ENCODE measurements around the gene DISC1. TPM values are rescaled to one million over a fixed set of nuclear protein-coding genes. Genes with fewer than 3 reads are reported as not detected.
"Not testable (repeated sequence)": the region's sequence is repeated elsewhere in the genome, so short reads cannot be mapped to it uniquely, and the experiment has no call there.

DISC1 gene
- total RNA-seq, 1 experiment from 2014 or later, result 2.1 TPM

- intact Hi-C loops (cut with micrococcal nuclease), result no loop called here
- no TSS peak for BruUV-seq (replicated peaks)
- Mint-ChIP-seq H3K4me3 (ENCODE audit: unreplicated experiment) (no peak overlapping the region), H3K27ac (ENCODE audit: low read depth, unreplicated experiment) (no peak overlapping the region), H3K27me3 (ENCODE audit: insufficient read depth, unreplicated experiment) (peaks cover 27% of the 10 kb centered on the region), H3K36me3 (ENCODE audit: insufficient read depth, unreplicated experiment) (no peaks in the 10 kb centered on the region), H3K4me1 (ENCODE audit: insufficient read depth, unreplicated experiment) (peaks cover 3% of the 10 kb centered on the region), H3K9me3 (ENCODE audit: unreplicated experiment) (peaks cover 18% of the 10 kb centered on the region)
- ChIA-PET POLR2A (interaction anchor here (0.7 kb wide), 1 partner anchor 16 kb away, joined by 3 read pairs; no protein-coding TSS in a partner anchor), CTCF (interaction anchor here (0.6 to 1.4 kb wide), 3 partner anchors 10 to 103 kb away, joined by 4 read pairs; no protein-coding TSS in a partner anchor)
- no peak for DNase-seq (ENCODE audit: unreplicated experiment)
- TF ChIP-seq CTCF (IDR thresholded peaks at IDR 0.05; ENCODE audit: unreplicated experiment), result no peak
These were observed 27.0 kb downstream of the DISC1 start for GRCh38 chr1:231653632-231654031.

GRCh38 chr1:231656741-231657140 lies 30.2 kb downstream of the DISC1 start:
- Mint-ChIP-seq H3K27me3 (ENCODE audit: insufficient read depth, unreplicated experiment) (peaks cover 15% of the 10 kb centered on the region), H3K4me1 (ENCODE audit: insufficient read depth, unreplicated experiment) (peaks cover 3% of the 10 kb centered on the region), H3K4me3 (ENCODE audit: unreplicated experiment) (no peak overlapping the region), H3K9me3 (ENCODE audit: unreplicated experiment) (peaks cover 11% of the 10 kb centered on the region), H3K36me3 (ENCODE audit: insufficient read depth, unreplicated experiment) (no peaks in the 10 kb centered on the region), H3K27ac (ENCODE audit: low read depth, unreplicated experiment) (no peak overlapping the region)
- intact Hi-C loops (cut with micrococcal nuclease), result no loop called here
- no peak for DNase-seq (ENCODE audit: unreplicated experiment)
- BruUV-seq (replicated peaks), result no TSS peak
- POLR2A ChIA-PET, result no interaction called here
- no peak for TF ChIP-seq CTCF (IDR thresholded peaks at IDR 0.05; ENCODE audit: unreplicated experiment)
- CTCF ChIA-PET, result interaction anchor here (0.8 kb wide), 1 partner anchor 14 kb away, joined by 3 read pairs; no protein-coding TSS in a partner anchor

- CTCF ChIA-PET, result interaction anchor here (0.6 kb wide), 1 partner anchor 969 kb away, joined by 4 read pairs; no protein-coding TSS in a partner anchor
- not testable (repeated sequence) for BruUV-seq (replicated peaks)
These were observed 31.6 kb downstream of the DISC1 start for GRCh38 chr1:231658223-231658622.

GRCh38 chr1:231660198-231660597 lies 33.6 kb downstream of the DISC1 start:
- peaks cover 10% of the 10 kb centered on the region for H3K4me1 Mint-ChIP-seq (ENCODE audit: insufficient read depth, unreplicated experiment)
- no peaks in the 10 kb centered on the region for H3K36me3 Mint-ChIP-seq (ENCODE audit: insufficient read depth, unreplicated experiment)
- no peak for TF ChIP-seq CTCF (IDR thresholded peaks at IDR 0.05; ENCODE audit: unreplicated experiment)
- POLR2A ChIA-PET, result no interaction called here
- intact Hi-C loops (cut with micrococcal nuclease), result no loop called here
- H3K27me3 Mint-ChIP-seq (ENCODE audit: insufficient read depth, unreplicated experiment), result peaks cover 15% of the 10 kb centered on the region
- CTCF ChIA-PET, result interaction anchor here (0.6 to 0.7 kb wide), 3 partner anchors 8 to 76 kb away, joined by 3 read pairs; no protein-coding TSS in a partner anchor
- no peak for DNase-seq (ENCODE audit: unreplicated experiment)
- BruUV-seq (replicated peaks), result no TSS peak
- H3K27ac Mint-ChIP-seq (ENCODE audit: low read depth, unreplicated experiment), result no peak overlapping the region
- no peak overlapping the region for H3K4me3 Mint-ChIP-seq (ENCODE audit: unreplicated experiment)
- H3K9me3 Mint-ChIP-seq (ENCODE audit: unreplicated experiment), result peaks cover 11% of the 10 kb centered on the region

More at GRCh38 chr1:231658223-231658622, 31.6 kb downstream of the DISC1 start:
- Mint-ChIP-seq H3K27me3 (ENCODE audit: insufficient read depth, unreplicated experiment) (peaks cover 15% of the 10 kb centered on the region), H3K9me3 (ENCODE audit: unreplicated experiment) (peaks cover 11% of the 10 kb centered on the region)
- DNase-seq (ENCODE audit: unreplicated experiment); H3K4me1 Mint-ChIP-seq (ENCODE audit: insufficient read depth, unreplicated experiment); H3K27ac Mint-ChIP-seq (ENCODE audit: low read depth, unreplicated experiment); H3K36me3 Mint-ChIP-seq (ENCODE audit: insufficient read depth, unreplicated experiment); H3K4me3 Mint-ChIP-seq (ENCODE audit: unreplicated experiment); intact Hi-C loops (cut with micrococcal nuclease): not testable (repeated sequence)
- POLR2A ChIA-PET, result interaction anchor here (0.7 kb wide), 1 partner anchor 1886 kb away, joined by 3 read pairs; no protein-coding TSS in a partner anchor

Measured in MCF 10A (cell line).